ENCODE measurements around the gene GOLGA8Q.
"Not testable (repeated sequence)": the region's sequence is repeated elsewhere in the genome, so short reads cannot be mapped to it uniquely, and the experiment has no call there.

GOLGA8Q gene, protein sequence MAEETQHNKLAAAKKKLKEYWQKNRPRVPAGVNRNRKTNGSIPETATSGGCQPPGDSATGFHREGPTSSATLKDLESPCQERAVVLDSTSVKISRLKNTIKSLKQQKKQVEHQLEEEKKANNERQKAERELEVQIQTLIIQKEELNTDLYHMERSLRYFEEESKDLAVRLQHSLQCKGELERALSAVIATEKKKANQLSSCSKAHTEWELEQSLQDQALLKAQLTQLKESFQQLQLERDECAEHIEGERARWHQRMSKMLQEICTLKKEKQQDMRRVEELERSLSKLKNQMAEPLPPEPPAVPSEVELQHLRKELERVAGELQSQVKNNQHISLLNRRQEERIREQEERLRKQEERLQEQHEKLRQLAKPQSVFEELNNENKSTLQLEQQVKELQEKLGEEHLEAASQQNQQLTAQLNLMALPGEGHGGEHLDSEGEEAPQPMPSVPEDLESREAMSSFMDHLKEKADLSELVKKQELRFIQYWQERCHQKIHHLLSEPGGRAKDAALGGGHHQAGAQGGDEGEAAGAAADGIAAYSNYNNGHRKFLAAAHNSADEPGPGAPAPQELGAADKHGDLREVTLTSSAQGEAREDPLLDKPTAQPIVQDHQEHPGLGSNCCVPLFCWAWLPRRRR

DNA sequence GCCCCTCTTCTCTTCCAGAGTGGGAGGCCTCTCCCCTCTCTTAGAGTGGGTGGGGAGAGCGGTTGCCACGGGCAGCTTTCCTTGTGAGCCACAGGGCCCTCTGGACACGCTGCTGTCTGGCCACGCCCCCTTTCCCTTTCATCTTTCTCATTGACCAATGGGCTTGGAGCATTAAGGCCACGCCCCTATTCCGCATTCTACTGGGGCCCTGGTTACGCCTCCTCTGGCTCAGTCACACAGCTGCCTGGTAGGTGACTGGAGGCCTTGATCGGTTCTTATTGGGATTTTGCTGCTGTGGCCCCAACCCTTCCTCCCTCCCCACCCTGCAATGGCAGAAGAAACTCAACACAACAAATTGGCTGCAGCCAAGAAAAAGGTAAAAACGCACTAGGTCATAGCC lies at the start of gene GOLGA8Q:
Gene GOLGA8Q (plus strand): TSS at position 301 of the 400 bp plus-strand sequence. CDS start 28 bp downstream, at position 329.
- not testable (repeated sequence) for DNase-seq

DNA sequence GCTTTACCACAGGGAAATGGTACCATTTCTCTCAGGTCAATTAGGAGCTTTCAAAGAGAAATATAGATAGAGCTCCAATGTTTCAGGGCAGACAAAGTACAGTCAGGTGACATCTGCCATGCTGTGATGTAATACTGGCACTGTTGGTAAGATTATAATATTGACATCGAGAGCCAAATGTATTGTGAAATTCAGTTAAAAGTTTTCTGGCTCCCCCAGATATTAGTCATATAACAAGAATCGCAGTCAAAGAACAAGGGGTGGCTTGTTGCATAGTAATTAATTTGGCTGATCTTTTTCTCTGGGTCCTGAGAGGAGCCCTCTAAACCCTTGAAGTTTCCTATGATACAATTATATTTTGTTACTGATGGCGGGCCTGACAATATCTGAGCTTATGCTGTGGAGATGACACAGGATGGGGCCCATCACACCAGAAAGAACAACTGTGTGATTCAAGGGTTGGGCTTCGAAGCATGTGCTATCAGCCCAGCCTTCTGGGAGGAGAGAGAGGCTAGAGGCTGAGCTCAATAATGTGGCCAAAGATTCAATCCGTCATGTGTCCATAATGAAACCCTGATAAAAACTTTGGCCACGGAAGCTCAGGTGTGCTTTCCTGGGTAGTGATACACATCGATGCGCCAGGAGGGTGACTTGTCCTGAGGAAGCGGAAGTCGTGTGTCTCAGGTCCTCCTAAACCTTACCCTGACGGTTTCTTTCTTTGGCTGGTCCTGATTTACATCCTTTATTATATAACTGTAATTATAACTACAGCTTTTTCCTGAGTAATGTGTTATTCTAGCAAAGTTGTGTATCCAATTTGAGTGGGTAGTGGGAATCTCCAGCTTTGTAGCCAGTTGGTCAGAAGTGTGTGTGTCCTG lies 48.7 kb upstream of the GOLGA8Q start:
- DNase-seq: not testable (repeated sequence)

DNA sequence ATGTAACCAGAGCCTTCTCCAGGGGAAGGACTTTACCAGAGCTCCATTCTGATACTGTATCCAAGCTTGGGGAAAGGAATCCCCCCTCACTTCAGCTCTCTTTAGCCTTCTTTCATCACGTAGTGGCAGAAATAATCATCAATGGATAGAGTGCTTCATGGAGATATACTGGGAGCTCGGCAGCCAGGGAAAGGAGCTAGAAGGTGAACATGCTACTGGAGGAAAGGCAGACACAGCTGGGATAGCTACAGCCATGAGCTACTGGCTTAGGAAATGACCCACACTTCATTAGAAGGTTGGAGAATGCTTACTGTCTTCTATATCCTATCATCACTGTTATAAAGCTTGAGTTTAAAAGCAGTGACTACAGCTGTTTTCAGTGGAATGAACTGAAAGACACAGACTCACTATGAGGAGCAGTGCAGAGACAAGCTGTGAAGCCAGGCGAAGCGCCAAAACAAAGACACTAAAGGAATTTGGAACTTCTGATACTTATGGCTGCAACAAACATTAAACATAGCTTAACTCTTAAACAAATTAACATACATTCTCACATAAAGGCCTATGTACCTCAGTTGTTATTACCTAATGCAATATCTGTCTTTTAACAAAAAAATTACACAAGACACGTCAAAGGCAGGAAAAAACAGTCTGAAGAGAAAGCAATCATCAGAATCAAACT lies 47.5 kb upstream of the GOLGA8Q start:
- DNase-seq: not testable (repeated sequence)

DNA sequence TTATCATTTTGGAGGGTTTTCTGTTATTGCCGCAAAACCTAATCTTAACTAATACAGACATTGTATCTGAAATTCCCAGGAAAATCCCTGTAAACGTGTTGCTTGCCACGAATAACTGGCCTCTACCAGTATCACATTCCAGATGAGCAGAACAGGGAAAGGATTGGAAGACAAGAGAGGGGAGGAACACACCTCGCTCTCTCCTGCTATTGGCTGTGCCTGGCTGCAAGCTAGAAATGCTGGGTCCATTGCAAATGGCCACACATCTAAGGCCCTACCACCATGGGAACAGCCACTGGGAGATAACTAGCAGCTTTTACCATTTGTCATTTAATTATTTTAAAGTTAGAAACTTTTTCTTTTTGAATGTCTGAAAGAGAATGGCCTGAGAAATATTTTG lies 37.3 kb upstream of the GOLGA8Q start:
- DNase-seq: not testable (repeated sequence)

DNA sequence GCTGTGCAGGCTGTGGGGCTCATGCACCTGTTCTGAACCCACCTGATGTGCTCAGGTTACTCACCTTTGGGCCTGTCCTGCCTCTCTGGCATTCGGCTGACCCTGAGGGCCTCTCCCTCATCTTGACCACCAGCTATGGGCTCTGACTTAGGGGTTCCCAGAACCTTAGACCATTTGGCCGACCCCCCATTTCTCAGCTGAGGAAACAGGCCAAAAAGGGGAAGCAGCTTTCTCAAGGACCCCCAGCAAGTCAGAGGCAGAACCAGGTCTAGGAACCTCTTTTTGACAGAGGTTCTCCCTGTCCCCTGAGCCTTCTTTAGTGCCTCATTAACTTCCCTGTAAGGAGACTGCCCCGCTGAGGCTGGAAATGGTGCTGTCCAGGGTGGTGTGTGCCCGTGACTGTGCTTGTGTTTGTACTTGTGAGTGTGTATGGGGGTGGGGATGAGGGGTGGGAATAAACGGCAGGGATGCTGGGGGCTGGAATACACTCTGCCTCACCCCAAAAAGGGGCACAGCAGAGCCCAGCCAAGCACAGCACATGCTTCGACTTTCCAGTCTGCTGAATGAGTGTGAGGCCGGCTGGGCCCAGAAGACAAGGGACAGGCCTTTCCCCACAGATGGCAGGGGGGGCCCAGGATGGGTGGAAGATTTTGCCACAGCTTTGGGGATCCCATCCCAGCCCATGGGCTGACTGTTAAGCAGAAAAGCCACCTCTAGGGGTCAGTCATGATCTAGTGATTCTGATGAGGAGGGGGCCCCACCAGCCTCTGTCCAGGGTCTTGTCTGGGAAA lies 28.2 kb upstream of the GOLGA8Q start:
- DNase-seq: not testable (repeated sequence)

DNA sequence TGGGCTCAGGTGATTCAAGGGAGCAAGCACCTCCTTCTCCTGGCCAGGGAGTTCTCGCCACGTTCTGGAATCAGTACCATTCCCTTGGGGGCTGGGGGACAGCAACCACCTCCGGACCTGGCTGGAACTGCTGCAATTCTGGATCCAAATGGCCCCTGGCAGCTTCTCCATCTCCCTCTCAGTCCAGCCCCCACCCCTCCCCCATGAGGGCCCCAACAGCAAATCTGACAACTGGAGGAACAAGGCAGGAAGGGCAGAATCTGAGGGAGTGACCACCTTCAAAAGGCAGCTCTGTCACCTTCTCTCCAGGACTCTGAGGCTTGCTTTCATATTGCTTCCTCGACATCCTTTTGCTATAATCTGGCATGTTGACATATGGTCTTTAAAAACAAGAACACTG lies 25.9 kb upstream of the GOLGA8Q start:
- not testable (repeated sequence) for DNase-seq

DNA sequence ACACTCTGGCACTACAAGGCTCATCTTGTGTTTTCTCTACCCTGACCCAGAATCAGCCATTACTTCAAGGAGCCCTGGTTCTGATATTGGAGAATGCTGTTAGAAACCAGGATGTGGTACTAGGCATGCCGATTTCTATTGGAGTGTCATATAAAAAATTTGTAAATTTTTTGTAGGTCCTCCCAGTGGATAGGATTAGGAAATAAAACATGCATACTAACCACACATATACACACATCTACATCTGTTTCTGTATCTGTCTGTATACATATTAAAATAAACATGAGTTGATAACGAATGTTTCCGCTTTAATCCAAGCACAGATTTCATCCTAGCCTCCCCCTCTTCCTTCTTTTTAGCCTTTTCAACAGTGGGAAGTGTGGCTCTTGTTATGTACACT lies 22.8 kb upstream of the GOLGA8Q start:
- DNase-seq: not testable (repeated sequence)

DNA sequence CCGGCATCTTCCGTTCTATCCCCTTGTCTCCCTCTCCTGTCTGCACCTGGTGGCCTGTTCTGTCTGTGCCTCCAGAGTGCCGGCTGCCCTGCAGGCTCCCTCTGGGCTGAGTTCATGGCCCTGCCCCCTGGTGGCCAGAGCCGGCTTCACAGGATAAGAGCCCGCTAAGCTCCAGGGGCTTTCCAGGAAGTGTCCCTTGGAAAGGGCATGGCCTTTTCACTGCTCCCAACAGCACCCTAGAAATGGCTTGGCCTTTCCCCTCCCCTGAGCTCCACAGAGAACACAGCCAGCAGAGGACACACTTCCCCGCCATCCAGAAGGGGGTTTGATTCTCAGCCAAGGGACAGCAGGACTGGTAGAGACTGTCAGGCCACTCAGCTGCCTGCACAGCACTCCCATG lies 15.1 kb downstream of the GOLGA8Q start:
- not testable (repeated sequence) for DNase-seq

DNA sequence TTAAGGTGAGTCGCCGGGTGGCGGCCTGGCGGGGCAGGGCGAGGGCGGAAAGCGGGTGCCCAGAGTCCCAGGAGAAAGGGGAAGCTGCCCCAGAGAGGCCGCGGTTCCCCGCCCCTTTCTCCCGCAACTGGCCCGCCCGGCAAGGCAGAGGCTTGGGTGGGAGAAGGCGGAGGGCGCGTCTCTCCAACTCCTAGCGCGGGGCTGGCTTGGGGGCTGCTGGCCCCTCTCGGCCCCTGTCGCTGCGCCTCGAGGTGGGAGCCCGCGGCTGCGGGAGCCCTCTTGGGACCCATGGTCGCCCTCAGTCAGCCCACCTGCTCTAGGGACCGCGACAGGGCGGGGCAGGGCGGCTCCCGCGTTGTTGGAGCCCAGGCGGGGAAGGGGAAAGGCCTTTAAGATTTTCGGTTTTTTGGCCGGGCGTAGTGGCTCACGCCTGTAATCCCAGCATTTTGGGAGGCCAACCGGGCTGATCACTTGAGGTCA lies 21.2 kb downstream of the GOLGA8Q start:
- DNase-seq: not testable (repeated sequence)

DNA sequence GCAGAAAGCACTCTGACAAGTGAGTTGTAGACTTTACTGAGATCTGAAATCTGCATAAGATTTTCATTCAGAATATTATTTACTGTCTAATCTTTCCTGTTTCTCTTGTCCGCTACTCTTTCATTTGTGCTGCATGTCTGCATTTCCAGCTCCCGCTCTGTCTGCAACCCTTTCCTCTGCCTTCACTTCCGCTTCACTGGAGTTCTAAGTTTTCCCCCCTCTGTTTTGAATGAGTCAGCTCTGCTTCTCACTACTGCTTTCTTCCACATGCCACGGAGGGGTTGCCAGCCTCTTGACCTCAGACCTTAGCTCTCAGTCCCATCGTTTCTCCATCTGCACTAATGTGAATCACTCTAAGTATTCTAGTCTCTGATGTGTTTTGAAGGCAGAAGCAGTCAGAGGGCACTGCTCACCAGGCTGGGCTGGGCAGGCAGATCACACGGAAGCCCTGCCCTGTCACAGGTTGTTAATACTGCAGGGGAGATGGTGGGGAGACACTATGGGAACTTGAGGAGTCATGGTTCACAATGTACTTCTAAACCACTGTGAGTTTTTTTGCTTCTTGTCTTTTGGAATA lies 27.6 kb downstream of the GOLGA8Q start:
- not testable (repeated sequence) for DNase-seq

DNA sequence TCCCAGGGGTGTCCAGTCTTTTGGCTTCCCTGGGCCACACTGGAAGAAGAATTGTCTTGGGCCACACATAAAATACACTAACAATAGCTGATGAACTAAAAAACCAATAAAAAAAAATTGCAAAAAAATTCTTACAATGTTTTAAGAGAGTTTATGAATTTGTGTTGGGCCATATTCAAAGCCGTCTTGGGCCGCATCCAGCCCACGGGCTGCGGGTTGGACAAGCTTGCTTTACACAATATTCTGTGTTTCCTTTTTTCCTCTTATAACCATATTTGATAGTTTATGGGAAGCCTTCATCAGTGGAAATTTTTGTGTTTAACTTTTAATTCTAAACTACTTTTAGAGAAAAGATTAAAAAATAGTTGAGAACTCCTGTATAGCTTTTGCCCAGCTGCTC lies 28.9 kb downstream of the GOLGA8Q start:
- DNase-seq: not testable (repeated sequence)

DNA sequence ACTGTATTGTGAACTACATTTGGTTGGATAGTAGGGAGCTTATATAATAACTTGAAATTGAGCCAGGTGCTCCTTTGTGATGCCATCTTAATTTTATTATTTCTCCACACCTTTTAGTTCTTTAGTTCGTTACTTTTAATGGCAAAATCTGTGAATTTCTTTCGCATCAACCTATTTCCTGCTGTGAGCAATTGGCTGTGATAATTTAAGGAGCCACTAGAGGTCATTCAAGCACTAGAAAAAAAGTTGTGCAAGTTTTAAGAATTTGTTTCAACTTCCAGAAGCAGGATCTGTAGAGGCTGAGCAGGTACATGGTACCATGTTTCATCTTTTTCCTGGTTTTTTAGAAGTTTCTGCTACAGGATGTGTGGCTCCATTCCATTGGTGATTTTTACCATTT lies 47.1 kb downstream of the GOLGA8Q start:
- DNase-seq: not testable (repeated sequence)

DNA sequence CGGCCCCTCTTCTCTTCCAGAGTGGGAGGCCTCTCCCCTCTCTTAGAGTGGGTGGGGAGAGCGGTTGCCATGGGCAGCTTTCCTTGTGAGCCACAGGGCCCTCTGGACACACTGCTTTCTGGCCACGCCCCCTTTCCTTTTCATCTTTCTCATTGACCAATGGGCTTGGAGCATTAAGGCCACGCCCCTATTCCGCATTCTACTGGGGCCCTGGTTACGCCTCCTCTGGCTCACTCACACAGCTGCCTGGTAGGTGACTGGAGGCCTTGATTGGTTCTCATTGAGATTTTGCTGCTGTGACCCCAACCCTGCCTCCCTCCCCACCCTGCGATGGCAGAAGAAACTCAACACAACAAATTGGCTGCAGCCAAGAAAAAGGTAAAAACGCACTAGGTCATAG lies 51.9 kb downstream of the GOLGA8Q start, which contains the start of gene GOLGA8H:
Gene GOLGA8H (plus strand): TSS at position 233 of the 400 bp plus-strand sequence. CDS start 98 bp downstream, at position 331.
- DNase-seq: not testable (repeated sequence)

All from retina (tissue), 1 donor.